Mesothelial cell of epicardium (in vitro differentiated cells): ENCODE measurements around the gene CXXC5. TPM values are rescaled to one million over a fixed set of nuclear protein-coding genes. Genes with fewer than 3 reads are reported as not detected.
A peak's percentile ranks its signal among the peaks of the same experiment; 100 is the strongest.
"Not testable (repeated sequence)": the region's sequence is repeated elsewhere in the genome, so short reads cannot be mapped to it uniquely, and the experiment has no call there.

ENCODE experiments used
- DNase-seq, 2 experiments: peaks; one replicate each; pipeline ENCODE4 v3.0.0; 2021; ENCODE audit warnings: low spot score in 2 of 2; ENCODE audit not compliant: unreplicated experiment in 2 of 2
- H3K27ac Mint-ChIP-seq: 2 replicates; pipeline ENCODE4 v1.8.0; 2021; ENCODE audit warnings: mixed read lengths
- H3K27me3 Mint-ChIP-seq: 2 replicates; pipeline ENCODE4 v1.8.0; 2021; ENCODE audit warnings: low read depth, mixed read lengths
- H3K36me3 Mint-ChIP-seq: 2 replicates; pipeline ENCODE4 v1.8.0; 2021; ENCODE audit warnings: mixed read lengths
- H3K4me1 Mint-ChIP-seq: 2 replicates; pipeline ENCODE4 v1.8.0; 2021; ENCODE audit warnings: mixed read lengths
- H3K4me3 Mint-ChIP-seq: 2 replicates; pipeline ENCODE4 v1.8.0; 2021; ENCODE audit warnings: mild to moderate bottlenecking, moderate library complexity, mixed read lengths
- H3K9me3 Mint-ChIP-seq: 2 replicates; pipeline ENCODE4 v1.8.0; 2021; ENCODE audit warnings: mixed read lengths
- total RNA-seq: library from RNA; stranded (reverse); gene quantifications from 3 replicates; pipeline ENCODE4 v1.2.1, GENCODE V29; 2021
- TF ChIP-seq, protein P1 (sequence below): fragments of 200-600 bp; sonication (generic); IDR thresholded peaks from one replicate; pipeline ENCODE4 v1.5.0; 2021; ENCODE audit warnings: antibody characterized with exemption; ENCODE audit not compliant: unreplicated experiment

Gene CXXC5
- 35.7 to 38.3 TPM (median 37.4 TPM) in 3 replicates for total RNA-seq

DNA sequence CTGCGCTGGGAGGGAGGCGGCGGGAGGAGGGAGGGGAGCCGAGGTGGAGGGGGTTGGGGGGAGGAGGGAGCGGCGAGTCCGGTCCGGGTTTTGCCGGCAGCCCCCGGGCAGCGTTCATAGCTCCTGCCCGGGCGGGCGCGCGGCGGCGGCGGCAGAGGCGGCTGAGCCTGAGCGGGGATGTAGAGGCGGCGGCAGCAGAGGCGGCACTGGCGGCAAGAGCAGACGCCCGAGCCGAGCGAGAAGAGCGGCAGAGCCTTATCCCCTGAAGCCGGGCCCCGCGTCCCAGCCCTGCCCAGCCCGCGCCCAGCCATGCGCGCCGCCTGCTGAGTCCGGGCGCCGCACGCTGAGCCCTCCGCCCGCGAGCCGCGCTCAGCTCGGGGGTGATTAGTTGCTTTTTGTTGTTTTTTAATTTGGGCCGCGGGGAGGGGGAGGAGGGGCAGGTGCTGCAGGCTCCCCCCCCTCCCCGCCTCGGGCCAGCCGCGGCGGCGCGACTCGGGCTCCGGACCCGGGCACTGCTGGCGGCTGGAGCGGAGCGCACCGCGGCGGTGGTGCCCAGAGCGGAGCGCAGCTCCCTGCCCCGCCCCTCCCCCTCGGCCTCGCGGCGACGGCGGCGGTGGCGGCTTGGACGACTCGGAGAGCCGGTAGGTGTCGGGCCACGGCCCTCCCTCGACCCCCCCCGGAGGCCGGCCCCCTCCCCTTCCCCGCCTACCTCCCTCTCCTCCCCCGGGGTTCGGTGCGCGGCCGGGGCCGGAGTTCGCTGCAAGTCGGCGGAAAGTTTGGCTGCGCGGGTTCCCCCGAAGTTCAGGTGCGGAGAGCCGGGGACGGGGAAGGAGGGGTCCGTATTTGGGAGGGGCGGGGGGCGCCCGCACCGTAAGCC is at the start of gene CXXC5:
TSS of gene CXXC5 (plus strand) at position 145 of the 877 bp plus-strand sequence. CDS start 32,175 bp downstream, outside the sequence.
- H3K27ac Mint-ChIP-seq, result peak within 1 kb of the TSS; percentile 50
- TF ChIP-seq, protein P1, sequence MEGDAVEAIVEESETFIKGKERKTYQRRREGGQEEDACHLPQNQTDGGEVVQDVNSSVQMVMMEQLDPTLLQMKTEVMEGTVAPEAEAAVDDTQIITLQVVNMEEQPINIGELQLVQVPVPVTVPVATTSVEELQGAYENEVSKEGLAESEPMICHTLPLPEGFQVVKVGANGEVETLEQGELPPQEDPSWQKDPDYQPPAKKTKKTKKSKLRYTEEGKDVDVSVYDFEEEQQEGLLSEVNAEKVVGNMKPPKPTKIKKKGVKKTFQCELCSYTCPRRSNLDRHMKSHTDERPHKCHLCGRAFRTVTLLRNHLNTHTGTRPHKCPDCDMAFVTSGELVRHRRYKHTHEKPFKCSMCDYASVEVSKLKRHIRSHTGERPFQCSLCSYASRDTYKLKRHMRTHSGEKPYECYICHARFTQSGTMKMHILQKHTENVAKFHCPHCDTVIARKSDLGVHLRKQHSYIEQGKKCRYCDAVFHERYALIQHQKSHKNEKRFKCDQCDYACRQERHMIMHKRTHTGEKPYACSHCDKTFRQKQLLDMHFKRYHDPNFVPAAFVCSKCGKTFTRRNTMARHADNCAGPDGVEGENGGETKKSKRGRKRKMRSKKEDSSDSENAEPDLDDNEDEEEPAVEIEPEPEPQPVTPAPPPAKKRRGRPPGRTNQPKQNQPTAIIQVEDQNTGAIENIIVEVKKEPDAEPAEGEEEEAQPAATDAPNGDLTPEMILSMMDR, result no peak
- peaks cover 25% of the 10 kb centered on the region for H3K27me3 Mint-ChIP-seq
- H3K9me3 Mint-ChIP-seq, result no peaks in the 10 kb centered on the region
- no peaks in the 10 kb centered on the region for H3K36me3 Mint-ChIP-seq
- H3K4me1 Mint-ChIP-seq, result peaks cover 59% of the 10 kb centered on the region
- DNase-seq, result peak; percentile 68 to 79
- peak within 1 kb of the TSS; percentile 95 for H3K4me3 Mint-ChIP-seq

GRCh38 chr5:139598601-139598965 is 49.6 kb upstream of the CXXC5 start:
- H3K27me3 Mint-ChIP-seq, H3K4me3 Mint-ChIP-seq, H3K4me1 Mint-ChIP-seq, H3K27ac Mint-ChIP-seq, H3K9me3 Mint-ChIP-seq, DNase-seq: not testable (repeated sequence)
- peaks cover 21% of the 10 kb centered on the region for H3K36me3 Mint-ChIP-seq

- H3K27me3 Mint-ChIP-seq, result no peaks in the 10 kb centered on the region
- TF ChIP-seq, protein P1, result no peak
- peaks cover 23% of the 10 kb centered on the region for H3K36me3 Mint-ChIP-seq
- peak overlapping the region; percentile 74 for H3K27ac Mint-ChIP-seq
- no peak for DNase-seq
- H3K9me3 Mint-ChIP-seq, result peaks cover 7% of the 10 kb centered on the region
- no peaks in the 10 kb centered on the region for H3K4me1 Mint-ChIP-seq
- H3K4me3 Mint-ChIP-seq, result no peak overlapping the region
These were observed 47.7 kb upstream of the CXXC5 start for GRCh38 chr5:139600336-139600949.

- Mint-ChIP-seq H3K4me3 (no peak overlapping the region), H3K36me3 (peaks cover 27% of the 10 kb centered on the region), H3K27ac (no peak overlapping the region), H3K27me3 (no peaks in the 10 kb centered on the region), H3K9me3 (peaks cover 7% of the 10 kb centered on the region), H3K4me1 (no peaks in the 10 kb centered on the region)
- no peak for DNase-seq
- TF ChIP-seq, protein P1, result no peak
These were observed 46.7 kb upstream of the CXXC5 start for GRCh38 chr5:139601429-139601828.

DNA sequence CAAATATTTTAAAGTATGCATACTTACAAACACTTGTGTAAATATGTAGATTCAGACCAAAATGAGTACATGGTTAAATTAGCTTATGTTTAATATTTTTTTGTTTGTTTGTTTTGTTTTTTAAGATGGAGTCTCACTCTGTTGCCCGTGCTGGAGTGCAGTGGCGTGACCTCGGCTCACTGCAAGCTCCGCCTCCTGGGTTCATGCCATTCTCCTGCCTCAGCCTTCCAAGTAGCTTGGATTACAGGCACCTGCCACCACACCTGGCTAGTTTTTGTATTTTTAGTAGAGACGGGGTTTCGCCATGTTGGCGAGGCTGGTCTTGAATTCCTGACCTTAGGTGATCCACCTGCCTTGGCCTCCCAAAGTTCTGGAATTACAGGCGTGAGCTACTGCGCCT is 46.2 kb upstream of the CXXC5 start:
- H3K4me1 Mint-ChIP-seq, DNase-seq, H3K4me3 Mint-ChIP-seq, H3K27ac Mint-ChIP-seq, H3K9me3 Mint-ChIP-seq, H3K27me3 Mint-ChIP-seq: not testable (repeated sequence)
- H3K36me3 Mint-ChIP-seq, result peaks cover 27% of the 10 kb centered on the region

DNA sequence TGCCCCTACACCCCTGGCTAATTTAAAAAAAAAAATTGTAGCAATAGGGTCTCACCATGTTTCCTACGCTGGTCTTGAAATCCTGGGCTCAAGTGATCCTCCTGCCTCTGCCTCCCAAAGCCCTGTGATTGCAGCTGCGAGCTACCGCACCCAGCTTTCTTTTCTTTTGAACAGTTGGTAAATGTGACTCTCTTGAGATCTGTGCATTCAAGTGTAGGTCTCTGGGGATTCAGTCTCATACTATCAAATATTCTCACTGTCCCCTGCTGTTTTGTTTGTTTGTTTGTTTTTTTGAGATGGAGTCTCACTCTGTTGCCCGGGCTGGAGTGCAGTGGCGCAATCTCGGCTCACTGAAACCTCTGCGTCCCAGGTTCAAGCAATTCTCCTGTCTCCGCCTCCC is 42.3 kb upstream of the CXXC5 start:
- peak overlapping the region; percentile 17 for H3K27ac Mint-ChIP-seq
- H3K4me3 Mint-ChIP-seq, result no peak overlapping the region
- TF ChIP-seq, protein P1, result no peak
- no peak for DNase-seq
- peaks cover 24% of the 10 kb centered on the region for H3K36me3 Mint-ChIP-seq
- H3K9me3 Mint-ChIP-seq, result no peaks in the 10 kb centered on the region
- H3K4me1 Mint-ChIP-seq, result peaks cover 4% of the 10 kb centered on the region
- H3K27me3 Mint-ChIP-seq, result no peaks in the 10 kb centered on the region
